HG02588 (cell line): Measurements from ENCODE around the gene GH1.
"Not testable (repeated sequence)": the region's sequence is repeated elsewhere in the genome, so short reads cannot be mapped to it uniquely, and the experiment has no call there.

Experiments
- ATAC-seq: cut with Tn5 transposase; IDR thresholded peaks from one replicate; pipeline ENCODE4 v1.9.1; 2021; ENCODE audit warnings: mild to moderate bottlenecking, moderate library complexity; ENCODE audit not compliant: unreplicated experiment

GH1 gene

GRCh38 chr17:63869491-63870291 is 48.9 kb downstream of the GH1 start:
- not testable (repeated sequence) for ATAC-seq
